GM23338 (cell line): ENCODE results near the gene PCDH12. TPM values are rescaled to one million over a fixed set of nuclear protein-coding genes. Genes with fewer than 3 reads are reported as not detected.

Source experiments
- ATAC-seq: fragments of 200-7000 bp; cut with Tn5 transposase; 3 replicates; pipeline ENCODE4 v1.9.1; 2020
- DNase-seq: peaks from one replicate; pipeline ENCODE4 v3.0.0-alpha.2; 2015; ENCODE audit warnings: low spot score
- H2AFZ ChIP-seq: fragments of 200-600 bp; sonication (generic); 2 replicates; pipeline ENCODE4 v1.8.0; 2016; ENCODE audit warnings: antibody characterized with exemption, mild to moderate bottlenecking, moderate library complexity
- H3F3A ChIP-seq: fragments of 200-600 bp; sonication (generic); replicated peaks from 2 replicates; pipeline ENCODE4 v1.8.0; 2017; ENCODE audit warnings: antibody characterized with exemption, mixed run types, low read depth
- H3K27ac ChIP-seq: fragments of 200-600 bp; sonication (generic); 2 replicates; pipeline ENCODE4 v1.6.1; 2016; ENCODE audit warnings: low read depth
- H3K27me3 ChIP-seq: fragments of 200-600 bp; sonication (generic); 2 replicates; pipeline ENCODE4 v1.8.0; 2016; ENCODE audit warnings: mild to moderate bottlenecking, mixed run types, moderate library complexity; ENCODE audit not compliant: insufficient read depth
- H3K36me3 ChIP-seq: fragments of 200-600 bp; sonication (generic); 2 replicates; pipeline ENCODE4 v1.8.0; 2016; ENCODE audit warnings: mild to moderate bottlenecking; ENCODE audit not compliant: insufficient read depth
- H3K4me1 ChIP-seq: fragments of 200-600 bp; sonication (generic); 2 replicates; pipeline ENCODE4 v1.8.0; 2016; ENCODE audit warnings: mild to moderate bottlenecking, moderate library complexity; ENCODE audit not compliant: insufficient read depth
- H3K4me2 ChIP-seq: fragments of 200-600 bp; sonication (generic); 2 replicates; pipeline ENCODE4 v1.7.1; 2017; ENCODE audit warnings: mixed run types
- H3K4me3 ChIP-seq: fragments of 200-600 bp; sonication (generic); 2 replicates; pipeline ENCODE4 v1.6.1; 2016; ENCODE audit warnings: mixed run types
- H3K79me2 ChIP-seq: fragments of 200-600 bp; sonication (generic); replicated peaks from 2 replicates; pipeline ENCODE4 v1.8.0; 2017; ENCODE audit warnings: mild to moderate bottlenecking; ENCODE audit not compliant: insufficient read depth
- H3K9me2 ChIP-seq: fragments of 200-600 bp; sonication (generic); 2 replicates; pipeline ENCODE4 v1.8.0; 2017; ENCODE audit not compliant: insufficient read depth
- H4K20me1 ChIP-seq: fragments of 200-600 bp; sonication (generic); replicated peaks from 2 replicates; pipeline ENCODE4 v1.8.0; 2017; ENCODE audit warnings: mild to moderate bottlenecking; ENCODE audit not compliant: insufficient read depth
- H3K27ac Mint-ChIP-seq: 2 replicates; pipeline ENCODE4 v1.8.0; 2020; ENCODE audit warnings: inconsistent platforms, mild to moderate bottlenecking, moderate library complexity, mixed read lengths
- H3K27me3 Mint-ChIP-seq: 3 replicates; pipeline ENCODE4 v1.8.0; 2022; ENCODE audit warnings: low read depth, mild to moderate bottlenecking, moderate library complexity, mixed read lengths, inconsistent platforms; ENCODE audit not compliant: insufficient read depth, poor library complexity
- H3K36me3 Mint-ChIP-seq: 3 replicates; pipeline ENCODE4 v1.8.0; 2021; ENCODE audit warnings: low read depth, mild to moderate bottlenecking, inconsistent platforms, moderate library complexity, mixed read lengths
- H3K4me1 Mint-ChIP-seq: 3 replicates; pipeline ENCODE4 v1.8.0; 2020; ENCODE audit warnings: mild to moderate bottlenecking, inconsistent platforms, mixed read lengths
- H3K4me3 Mint-ChIP-seq: 3 replicates; pipeline ENCODE4 v1.8.0; 2021; ENCODE audit warnings: moderate library complexity, mild to moderate bottlenecking, inconsistent platforms, mixed read lengths
- H3K9me3 Mint-ChIP-seq: 3 replicates; pipeline ENCODE4 v1.8.0; 2020; ENCODE audit warnings: moderate library complexity, mild to moderate bottlenecking, inconsistent platforms, mixed read lengths
- CREB1 ChIP-seq: fragments of 250-450 bp; sonication (Bioruptor Pico); IDR thresholded peaks from 2 replicates; pipeline ENCODE4 v1.5.0; 2020; ENCODE audit warnings: low read depth, mild to moderate bottlenecking, moderate library complexity
- CTCF ChIP-seq, 2 experiments: fragments of 200-600 bp in 1 of 2; sonication (generic) in 1 of 2; conservative IDR thresholded peaks; 2 replicates each; pipeline versions ENCODE4 v1.5.1 to v1.6.1; 2016 to 2017; ENCODE audit warnings: antibody characterized with exemption in 2 of 2, low read depth in 2 of 2, mild to moderate bottlenecking in 2 of 2, moderate library complexity in 1 of 2
- ETS1 ChIP-seq: IDR thresholded peaks from 2 replicates; pipeline ENCODE4 v1.6.1; 2016; ENCODE audit warnings: antibody characterized with exemption
- EZH2 ChIP-seq: fragments of 200-600 bp; sonication (generic); IDR thresholded peaks from one replicate; pipeline ENCODE4 v1.8.0; 2017; ENCODE audit warnings: antibody characterized with exemption, mild to moderate bottlenecking, low read depth; ENCODE audit not compliant: unreplicated experiment
- EZH2phosphoT487 ChIP-seq: fragments of 200-600 bp; sonication (generic); IDR thresholded peaks from one replicate; pipeline ENCODE4 v1.8.1; 2018; ENCODE audit warnings: antibody characterized with exemption; ENCODE audit not compliant: unreplicated experiment
- JUNB ChIP-seq: IDR thresholded peaks from one replicate; pipeline ENCODE4 v1.6.1; 2016; ENCODE audit warnings: antibody characterized with exemption; ENCODE audit not compliant: unreplicated experiment
- NANOG ChIP-seq: IDR thresholded peaks from 2 replicates; pipeline ENCODE4 v1.6.1; 2016; ENCODE audit warnings: antibody characterized with exemption, borderline replicate concordance
- POLR2AphosphoS5 ChIP-seq: IDR thresholded peaks from 2 replicates; pipeline ENCODE4 v1.6.1; 2016; ENCODE audit warnings: antibody characterized with exemption, low read depth
- REST ChIP-seq: IDR thresholded peaks from one replicate; pipeline ENCODE4 v1.6.1; 2018; ENCODE audit warnings: antibody characterized with exemption; ENCODE audit not compliant: unreplicated experiment
- STAT1 ChIP-seq: IDR thresholded peaks from one replicate; pipeline ENCODE4 v1.6.1; 2016; ENCODE audit warnings: antibody characterized with exemption; ENCODE audit not compliant: unreplicated experiment
- ZNF114 ChIP-seq: fragments of 250-450 bp; sonication (Bioruptor Pico); IDR thresholded peaks from 2 replicates; pipeline ENCODE4 v1.5.0; 2020; ENCODE audit warnings: mild to moderate bottlenecking, moderate library complexity
- ZNF331 ChIP-seq: fragments of 250-450 bp; sonication (Bioruptor Pico); IDR thresholded peaks from 2 replicates; pipeline ENCODE4 v1.5.0; 2020; ENCODE audit warnings: low read depth, mild to moderate bottlenecking, moderate library complexity
- ZNF462 ChIP-seq: fragments of 250-450 bp; sonication (Bioruptor Pico); IDR thresholded peaks from 2 replicates; pipeline ENCODE4 v1.5.0; 2020; ENCODE audit warnings: mild to moderate bottlenecking, moderate library complexity
- polyA plus RNA-seq: library from polyadenylated mRNA; unstranded; fragments of >200 nt; fragmentation: Nextera tagmentation; extraction: Ambion mirVana; gene quantifications from 2 replicates; pipeline ENCODE4 v1.2.1, GENCODE V29; 2016
- total RNA-seq: library from RNA; depleted of rRNA; stranded (reverse); fragments of >200 nt; shearing (Covaris generic); gene quantifications from 2 replicates; pipeline ENCODE4 v1.2.3, GENCODE V29; 2014

Gene PCDH12
- total and polyA plus RNA-seq, 2 experiments from 2014 or later, result 0.14 to 0.29 TPM

GRCh38 chr5:141941779-141942178, 16.2 kb downstream of the PCDH12 start:
- H3K4me3 Mint-ChIP-seq, result no peak overlapping the region
- peaks cover 8% of the 10 kb centered on the region for H3K27me3 Mint-ChIP-seq

More at GRCh38 chr5:141941779-141942178, 16.2 kb downstream of the PCDH12 start:
- Histone ChIP-seq H3K36me3 (peaks cover 19% of the 10 kb centered on the region; the same call in 1 of the 2 replicates), H3K9me2 (no peaks in the 10 kb centered on the region), H3K4me2 (no peak overlapping the region), H3K79me2 (no peaks in the 10 kb centered on the region), H3K4me1 (peaks cover 7% of the 10 kb centered on the region; the same call in 1 of the 2 replicates), H3K4me3 (no peak overlapping the region), H3F3A (peaks cover 10% of the 10 kb centered on the region; the same call in 1 of the 2 replicates), H4K20me1 (no peaks in the 10 kb centered on the region), H2AFZ (no peak overlapping the region), H3K27ac (no peak overlapping the region), H3K27me3 (no peaks in the 10 kb centered on the region)
- Mint-ChIP-seq H3K4me1 (peaks cover 21% of the 10 kb centered on the region), H3K36me3 (peaks cover 28% of the 10 kb centered on the region; the same call in 2 of the 3 replicates), H3K9me3 (no peaks in the 10 kb centered on the region), H3K27ac (no peak overlapping the region)
- ATAC-seq, result no peak
- no peak for DNase-seq
- TF ChIP-seq POLR2AphosphoS5 (no peak), EZH2phosphoT487 (no peak), STAT1 (no peak), EZH2 (no peak), REST (no peak), NANOG (no peak), ETS1 (no peak), JUNB (no peak), CTCF (conservative IDR thresholded peaks at IDR 0.05; ENCODE audit: low read depth in 2 of 2) (no peak), ZNF462 (CRISPR knock-in tag) (no peak), CREB1 (CRISPR knock-in tag) (no peak), ZNF114 (CRISPR knock-in tag) (no peak), ZNF331 (CRISPR knock-in tag) (no peak)
